HG02981 (cell line): ENCODE measurements around the gene OARD1.
"Not testable (repeated sequence)": the region's sequence is repeated elsewhere in the genome, so short reads cannot be mapped to it uniquely, and the experiment has no call there.

Source experiments
- ATAC-seq: cut with Tn5 transposase; IDR thresholded peaks from one replicate; pipeline ENCODE4 v1.9.1; 2021; ENCODE audit warnings: mild to moderate bottlenecking, moderate library complexity; ENCODE audit not compliant: unreplicated experiment

Gene OARD1

GRCh38 chr6:41028561-41029412, 43.4 kb downstream of the OARD1 start:
- ATAC-seq, result peak; percentile 35

GRCh38 chr6:41027799-41028560, 44.2 kb downstream of the OARD1 start:
- peak; percentile 86 for ATAC-seq

- no peak for ATAC-seq
Observed at GRCh38 chr6:41027241-41027640, 44.9 kb downstream of the OARD1 start.

- ATAC-seq, result no peak
Observed at GRCh38 chr6:41025966-41026530, 46.1 kb downstream of the OARD1 start.

- no peak for ATAC-seq
Observed at GRCh38 chr6:41023114-41023513, 49.0 kb downstream of the OARD1 start.

GRCh38 chr6:41022294-41022693, 49.9 kb downstream of the OARD1 start:
- no peak for ATAC-seq

- ATAC-seq, result no peak
Observed at GRCh38 chr6:41021832-41022231, 50.3 kb downstream of the OARD1 start.

- no peak for ATAC-seq
Observed at GRCh38 chr6:41017663-41018062, 54.5 kb downstream of the OARD1 start.

- not testable (repeated sequence) for ATAC-seq
Observed at GRCh38 chr6:41015860-41016259, 56.3 kb downstream of the OARD1 start.

- no peak for ATAC-seq
Observed at GRCh38 chr6:41014780-41015179, 57.4 kb downstream of the OARD1 start.
